ENCODE measurements around the gene MBP.
A peak's percentile ranks its signal among the peaks of the same experiment; 100 is the strongest.

Gene MBP

DNA sequence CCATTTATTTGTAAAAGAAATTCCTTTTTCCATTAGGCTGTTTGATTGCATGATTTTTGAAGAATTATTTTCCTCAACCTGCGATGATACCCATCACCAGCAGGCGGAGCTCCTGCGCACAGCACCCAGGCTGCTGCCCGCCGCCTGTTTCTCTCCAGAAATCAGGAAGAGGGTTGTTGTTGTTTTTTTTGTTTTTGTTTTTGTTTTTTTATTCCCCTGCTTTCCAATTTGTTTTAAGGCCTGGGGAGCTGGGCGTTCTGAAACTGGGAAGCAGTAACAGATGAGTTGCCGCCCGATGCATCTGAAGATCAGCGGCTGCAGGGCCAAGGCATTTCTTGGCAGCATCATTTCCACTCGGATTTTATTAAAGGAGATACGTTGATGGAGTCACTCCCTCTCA lies 132.1 kb downstream of the MBP start:
- TF ChIP-seq PAX5 (IDR thresholded peaks at IDR 0.05; ENCODE audit: insufficient read depth, low read length, severe bottlenecking) (no peak), TAF1 (IDR thresholded peaks at IDR 0.05; ENCODE audit: low read depth, low read length) (no peak), POLR2AphosphoS5 (IDR thresholded peaks at IDR 0.05; ENCODE audit: low read depth, low read length) (no peak), SPI1 (IDR thresholded peaks at IDR 0.05; ENCODE audit: low read depth, low read length) (no peak), POLR2A (IDR thresholded peaks at IDR 0.05; ENCODE audit: low read depth, low read length) (no peak), POU2F2 (IDR thresholded peaks at IDR 0.05; ENCODE audit: low read depth, low read length) (no peak)
- peak; percentile 72 for FAIRE-seq
- DNase-seq (ENCODE audit: insufficient read length, low spot score) = peak; percentile 56

DNA sequence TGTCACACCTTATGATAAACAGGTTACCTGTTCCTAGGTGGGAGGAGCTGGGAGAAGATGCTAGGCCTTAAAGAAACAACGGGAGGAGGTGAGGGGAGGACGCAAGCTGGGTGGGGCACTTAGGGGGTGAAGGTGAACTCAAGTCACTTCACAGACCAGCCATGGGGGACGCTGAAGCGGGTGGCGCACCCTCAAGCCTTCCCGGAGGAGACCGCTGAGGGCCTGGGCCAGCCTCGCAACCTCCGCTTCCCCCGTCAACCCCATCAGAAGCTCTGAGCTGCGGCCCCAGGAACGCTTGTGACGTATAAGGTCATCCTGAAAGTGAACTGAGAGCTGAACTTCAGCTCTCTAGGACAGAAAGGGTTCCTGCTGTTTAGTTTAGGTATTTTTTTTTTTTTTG lies 133.5 kb downstream of the MBP start:
- DNase-seq (ENCODE audit: insufficient read length, low spot score) = no peak
- FAIRE-seq = no peak
- TF ChIP-seq TAF1 (IDR thresholded peaks at IDR 0.05; ENCODE audit: low read depth, low read length) (no peak), POLR2AphosphoS5 (IDR thresholded peaks at IDR 0.05; ENCODE audit: low read depth, low read length) (no peak), POLR2A (IDR thresholded peaks at IDR 0.05; ENCODE audit: low read depth, low read length) (no peak), POU2F2 (IDR thresholded peaks at IDR 0.05; ENCODE audit: low read depth, low read length) (no peak), PAX5 (IDR thresholded peaks at IDR 0.05; ENCODE audit: insufficient read depth, low read length, severe bottlenecking) (no peak), SPI1 (IDR thresholded peaks at IDR 0.05; ENCODE audit: low read depth, low read length) (no peak)

DNA sequence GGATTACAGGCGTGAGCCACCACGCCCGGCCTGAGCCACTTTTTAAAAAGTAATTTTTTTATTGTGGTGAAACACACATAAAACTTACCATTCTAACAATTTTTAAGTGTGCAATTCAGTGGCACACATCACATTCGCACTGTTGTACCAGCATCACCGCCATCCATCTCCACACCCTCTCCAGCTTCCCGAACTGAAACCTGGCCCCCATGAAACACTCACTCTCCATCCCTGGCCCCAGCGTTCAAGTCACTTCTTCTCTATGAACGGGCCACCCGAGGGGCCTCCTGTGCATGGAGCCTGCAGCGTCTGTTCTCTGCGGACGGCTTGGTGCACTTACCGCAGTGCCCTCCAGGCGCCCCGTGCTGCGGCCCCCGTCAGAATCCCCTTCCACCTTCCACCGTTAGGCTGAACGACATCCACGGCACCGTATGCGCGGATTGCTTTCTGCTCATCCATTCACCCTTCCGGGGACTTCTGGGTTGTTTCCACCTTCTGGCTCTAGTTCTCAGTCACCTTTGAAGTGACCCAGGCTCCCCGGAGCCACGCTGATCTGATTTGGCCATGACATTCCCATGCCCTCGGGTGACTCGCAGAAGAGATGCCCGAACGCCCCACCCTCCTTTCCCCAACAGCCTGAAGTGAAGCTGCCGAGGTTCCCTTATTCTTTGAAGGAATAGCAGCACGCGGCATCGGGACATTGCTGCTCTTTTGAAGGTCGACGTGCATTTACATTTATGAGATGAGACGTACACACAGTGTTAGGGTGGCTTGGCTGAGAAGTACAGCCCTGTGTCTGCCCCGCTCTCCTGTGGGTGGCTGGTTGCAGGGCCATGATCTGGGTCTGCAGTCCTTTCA lies 134.4 kb downstream of the MBP start:
- no peak for TF ChIP-seq POLR2A (IDR thresholded peaks at IDR 0.05; ENCODE audit: low read depth, low read length)
- no peak for TF ChIP-seq SPI1 (IDR thresholded peaks at IDR 0.05; ENCODE audit: low read depth, low read length)
- no peak for TF ChIP-seq PAX5 (IDR thresholded peaks at IDR 0.05; ENCODE audit: insufficient read depth, low read length, severe bottlenecking)
- TF ChIP-seq POU2F2 (IDR thresholded peaks at IDR 0.05; ENCODE audit: low read depth, low read length) = no peak
- no peak for TF ChIP-seq POLR2AphosphoS5 (IDR thresholded peaks at IDR 0.05; ENCODE audit: low read depth, low read length)
- no peak for TF ChIP-seq TAF1 (IDR thresholded peaks at IDR 0.05; ENCODE audit: low read depth, low read length)
- no peak for FAIRE-seq
- DNase-seq (ENCODE audit: insufficient read length, low spot score) = no peak

DNA sequence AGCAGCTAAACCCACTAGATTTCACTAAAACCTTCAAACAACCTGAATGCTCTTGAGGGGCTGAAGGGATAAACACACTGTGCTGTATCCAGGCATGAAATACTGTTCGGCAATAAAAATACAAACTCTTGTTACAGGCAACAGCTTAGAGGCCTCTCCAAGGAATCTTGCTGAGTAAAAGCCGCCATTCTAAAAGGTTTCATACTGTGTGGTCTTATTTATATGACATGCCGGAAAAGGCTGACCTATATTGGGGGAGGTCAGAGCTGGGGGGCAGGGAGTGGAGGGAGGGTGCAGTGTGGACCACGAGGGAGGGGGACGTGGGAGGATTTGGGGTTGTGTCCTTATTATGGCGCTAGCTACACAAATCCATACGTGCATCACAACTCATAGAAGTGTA lies 136.2 kb downstream of the MBP start:
- no peak for TF ChIP-seq POLR2A (IDR thresholded peaks at IDR 0.05; ENCODE audit: low read depth, low read length)
- TF ChIP-seq POLR2AphosphoS5 (IDR thresholded peaks at IDR 0.05; ENCODE audit: low read depth, low read length) = no peak
- no peak for TF ChIP-seq PAX5 (IDR thresholded peaks at IDR 0.05; ENCODE audit: insufficient read depth, low read length, severe bottlenecking)
- no peak for TF ChIP-seq SPI1 (IDR thresholded peaks at IDR 0.05; ENCODE audit: low read depth, low read length)
- TF ChIP-seq POU2F2 (IDR thresholded peaks at IDR 0.05; ENCODE audit: low read depth, low read length) = no peak
- TF ChIP-seq TAF1 (IDR thresholded peaks at IDR 0.05; ENCODE audit: low read depth, low read length) = no peak
- FAIRE-seq (no peak), DNase-seq (ENCODE audit: insufficient read length, low spot score) (no peak)

DNA sequence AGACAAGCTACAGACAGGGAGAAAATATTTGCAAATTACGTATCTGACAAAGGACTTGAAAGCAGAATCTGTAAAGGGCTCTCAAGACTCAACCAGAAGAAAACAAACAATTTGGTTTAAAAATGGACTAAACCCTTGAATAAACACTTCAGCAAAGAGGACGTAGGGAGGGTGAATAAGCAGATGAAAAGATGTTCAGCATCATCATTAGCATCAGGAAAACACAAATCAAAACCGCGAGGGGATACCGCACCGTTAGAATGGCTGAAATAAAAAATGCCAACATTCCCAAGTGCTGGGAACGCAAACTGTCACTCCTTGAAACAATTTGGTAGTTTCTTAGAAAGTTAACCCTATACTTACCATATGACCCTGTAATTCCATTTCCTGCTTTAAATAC lies 136.7 kb downstream of the MBP start:
- DNase-seq (ENCODE audit: insufficient read length, low spot score) (no peak), FAIRE-seq (no peak)
- TF ChIP-seq PAX5 (IDR thresholded peaks at IDR 0.05; ENCODE audit: insufficient read depth, low read length, severe bottlenecking) = no peak
- no peak for TF ChIP-seq TAF1 (IDR thresholded peaks at IDR 0.05; ENCODE audit: low read depth, low read length)
- TF ChIP-seq POU2F2 (IDR thresholded peaks at IDR 0.05; ENCODE audit: low read depth, low read length) = no peak
- no peak for TF ChIP-seq POLR2A (IDR thresholded peaks at IDR 0.05; ENCODE audit: low read depth, low read length)
- TF ChIP-seq POLR2AphosphoS5 (IDR thresholded peaks at IDR 0.05; ENCODE audit: low read depth, low read length) = no peak
- TF ChIP-seq SPI1 (IDR thresholded peaks at IDR 0.05; ENCODE audit: low read depth, low read length) = no peak

DNA sequence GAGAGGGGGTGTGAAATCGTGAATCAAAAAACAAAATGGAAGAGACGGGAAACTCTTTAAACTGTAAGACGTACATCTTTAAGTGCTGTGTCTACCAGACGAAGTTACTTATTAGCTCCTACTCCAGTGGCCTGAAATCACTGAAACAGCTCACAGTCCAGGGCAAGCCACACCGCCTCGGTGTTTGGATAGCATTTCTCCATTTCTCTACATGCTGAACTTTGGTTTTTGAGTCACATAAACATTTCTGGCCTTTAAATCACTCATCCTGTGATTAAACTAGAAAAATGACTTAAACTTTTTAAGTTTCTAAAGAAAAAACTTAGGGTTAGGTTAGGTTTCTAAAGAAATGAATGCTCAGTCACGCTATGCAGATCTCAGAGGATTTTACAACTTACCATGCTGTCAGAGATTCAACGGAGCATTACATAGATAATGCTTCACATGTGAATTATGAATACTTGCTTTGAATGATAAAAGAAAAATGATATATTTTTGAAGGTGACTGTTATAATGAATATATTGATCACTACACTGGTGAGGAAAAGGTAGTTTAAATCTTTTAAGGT lies 138.4 kb downstream of the MBP start:
- FAIRE-seq (no peak), DNase-seq (ENCODE audit: insufficient read length, low spot score) (no peak)
- no peak for TF ChIP-seq POLR2A (IDR thresholded peaks at IDR 0.05; ENCODE audit: low read depth, low read length)

DNA sequence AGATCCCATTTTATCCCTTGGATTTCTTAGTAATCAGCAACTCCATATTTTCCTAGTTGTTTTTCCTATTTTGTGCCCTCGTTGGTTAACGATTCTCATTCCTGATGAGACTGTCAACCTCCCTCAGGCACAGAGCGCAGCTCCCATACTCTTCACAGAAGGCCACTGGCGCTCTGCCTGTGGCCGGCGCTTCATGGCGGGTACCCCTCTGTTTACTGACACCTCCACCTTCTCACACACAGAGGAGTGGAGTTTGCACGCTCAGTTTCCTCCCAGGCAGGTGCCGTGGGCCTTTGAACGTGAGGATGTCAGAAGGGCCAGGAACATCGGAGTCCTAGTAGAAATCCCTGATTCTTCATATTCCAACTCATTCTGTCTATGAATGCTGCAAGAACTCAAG lies 139.0 kb downstream of the MBP start:
- FAIRE-seq = no peak
- TF ChIP-seq PAX5 (IDR thresholded peaks at IDR 0.05; ENCODE audit: insufficient read depth, low read length, severe bottlenecking) (no peak), SPI1 (IDR thresholded peaks at IDR 0.05; ENCODE audit: low read depth, low read length) (no peak), POLR2A (IDR thresholded peaks at IDR 0.05; ENCODE audit: low read depth, low read length) (no peak), POLR2AphosphoS5 (IDR thresholded peaks at IDR 0.05; ENCODE audit: low read depth, low read length) (no peak), POU2F2 (IDR thresholded peaks at IDR 0.05; ENCODE audit: low read depth, low read length) (no peak), TAF1 (IDR thresholded peaks at IDR 0.05; ENCODE audit: low read depth, low read length) (no peak)
- DNase-seq (ENCODE audit: insufficient read length, low spot score) = no peak

DNA sequence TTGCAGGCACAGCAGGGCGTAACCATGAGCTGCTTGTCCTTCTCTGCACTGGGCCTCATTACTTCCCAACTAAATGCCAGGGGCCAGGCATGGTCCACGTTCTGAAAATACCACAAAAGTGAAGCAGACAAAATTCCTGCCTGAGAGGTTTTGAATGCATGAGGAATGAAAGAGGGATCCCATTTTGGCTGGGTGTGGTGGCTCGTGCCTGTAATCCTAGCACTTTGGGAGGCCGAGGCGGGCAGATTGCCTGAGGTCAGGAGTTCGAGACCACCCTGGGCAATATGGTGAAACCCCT lies 139.5 kb downstream of the MBP start:
- no peak for TF ChIP-seq POU2F2 (IDR thresholded peaks at IDR 0.05; ENCODE audit: low read depth, low read length)
- TF ChIP-seq TAF1 (IDR thresholded peaks at IDR 0.05; ENCODE audit: low read depth, low read length) = no peak
- TF ChIP-seq SPI1 (IDR thresholded peaks at IDR 0.05; ENCODE audit: low read depth, low read length) = no peak
- no peak for TF ChIP-seq POLR2A (IDR thresholded peaks at IDR 0.05; ENCODE audit: low read depth, low read length)
- no peak for TF ChIP-seq POLR2AphosphoS5 (IDR thresholded peaks at IDR 0.05; ENCODE audit: low read depth, low read length)
- TF ChIP-seq PAX5 (IDR thresholded peaks at IDR 0.05; ENCODE audit: insufficient read depth, low read length, severe bottlenecking) = no peak
- no peak for DNase-seq (ENCODE audit: insufficient read length, low spot score)
- no peak for FAIRE-seq

DNA sequence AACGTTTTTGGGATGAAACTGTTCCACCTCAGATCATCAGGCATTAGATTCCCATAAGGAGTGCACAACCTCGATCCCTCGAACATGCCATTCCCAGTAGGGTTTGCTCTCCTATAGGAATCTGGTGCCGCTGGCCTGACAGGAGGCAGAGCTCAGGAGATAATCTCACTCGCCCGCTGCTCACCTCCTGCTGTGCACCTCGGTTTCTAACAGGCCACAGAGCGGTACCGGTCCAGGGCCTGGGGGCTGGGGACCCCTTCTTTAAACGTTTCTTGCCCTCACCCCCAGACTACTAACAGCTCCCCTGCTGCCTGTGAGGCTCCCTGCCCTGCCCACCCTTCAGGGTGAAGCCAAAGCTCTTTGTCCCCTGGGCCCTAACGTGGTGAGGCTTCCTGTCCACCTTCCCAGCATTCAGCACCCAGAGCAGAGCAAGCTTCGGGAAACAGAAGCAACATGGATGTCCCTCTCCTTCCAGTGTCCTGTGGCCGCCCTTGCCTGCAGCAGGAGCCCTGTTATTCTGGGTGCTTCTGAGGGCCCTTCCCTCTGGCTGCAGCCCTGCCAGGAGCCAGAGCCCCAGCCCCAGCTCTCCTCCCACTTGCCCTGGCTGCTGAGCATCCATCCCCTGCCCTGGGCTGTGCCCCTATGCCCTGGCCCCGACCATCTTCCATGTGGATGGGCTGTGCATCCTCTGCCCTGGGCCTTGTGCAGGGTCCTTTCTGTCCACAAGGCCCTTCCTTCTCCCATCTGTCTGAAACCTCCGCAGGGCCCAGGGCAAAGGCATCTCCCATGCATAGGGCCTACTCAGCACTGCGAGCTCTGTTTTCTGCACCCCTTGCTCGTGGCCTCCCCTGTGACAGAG lies 140.1 kb downstream of the MBP start:
- DNase-seq (ENCODE audit: insufficient read length, low spot score) (no peak), FAIRE-seq (no peak)
- TF ChIP-seq POLR2AphosphoS5 (IDR thresholded peaks at IDR 0.05; ENCODE audit: low read depth, low read length) (no peak), POU2F2 (IDR thresholded peaks at IDR 0.05; ENCODE audit: low read depth, low read length) (no peak), SPI1 (IDR thresholded peaks at IDR 0.05; ENCODE audit: low read depth, low read length) (no peak), PAX5 (IDR thresholded peaks at IDR 0.05; ENCODE audit: insufficient read depth, low read length, severe bottlenecking) (no peak), TAF1 (IDR thresholded peaks at IDR 0.05; ENCODE audit: low read depth, low read length) (no peak), POLR2A (IDR thresholded peaks at IDR 0.05; ENCODE audit: low read depth, low read length) (no peak)

Data from GM12891 (cell line).